GM18951 (cell line): ENCODE data around the gene F5.

Experiments
- POLR2A ChIP-seq: IDR thresholded peaks from 4 replicates; pipeline ENCODE4 v1.6.1; 2011; ENCODE audit warnings: mild to moderate bottlenecking; ENCODE audit not compliant: insufficient read length, insufficient read depth; ENCODE audit errors: extremely low read depth
- in situ Hi-C: fragments of 300-500 bp; cut with MboI; formaldehyde crosslinking; loops from one replicate; pipeline ENCODE4 v1.12.0; 2022; ENCODE audit warnings: low sequenced_read_pairs, mixed read lengths, inconsistent platforms; ENCODE audit not compliant: unreplicated experiment

F5 gene

DNA sequence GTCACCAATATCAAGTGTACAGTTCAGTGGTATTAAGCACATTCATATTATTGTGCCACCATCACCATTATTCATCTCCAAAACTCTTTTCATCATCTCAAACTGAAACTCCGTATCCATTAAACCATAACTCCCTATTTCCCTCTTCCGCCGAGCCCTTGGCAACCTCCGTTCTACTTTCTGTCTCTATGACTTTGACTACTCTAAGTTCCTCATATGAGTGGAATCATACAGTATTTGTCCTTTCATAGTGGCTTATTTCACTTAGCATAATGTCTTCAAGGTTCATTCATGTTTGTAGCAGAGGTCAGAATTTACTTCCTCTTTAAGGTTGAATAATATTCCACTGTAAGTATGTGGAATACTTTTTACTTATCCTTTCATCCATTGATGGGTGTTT lies 21.9 kb upstream of the F5 start:
- in situ Hi-C loops = loop anchor here (10.0 kb wide), 1 partner anchor 97 kb away; no protein-coding TSS in a partner anchor
- no peak for TF ChIP-seq POLR2A

DNA sequence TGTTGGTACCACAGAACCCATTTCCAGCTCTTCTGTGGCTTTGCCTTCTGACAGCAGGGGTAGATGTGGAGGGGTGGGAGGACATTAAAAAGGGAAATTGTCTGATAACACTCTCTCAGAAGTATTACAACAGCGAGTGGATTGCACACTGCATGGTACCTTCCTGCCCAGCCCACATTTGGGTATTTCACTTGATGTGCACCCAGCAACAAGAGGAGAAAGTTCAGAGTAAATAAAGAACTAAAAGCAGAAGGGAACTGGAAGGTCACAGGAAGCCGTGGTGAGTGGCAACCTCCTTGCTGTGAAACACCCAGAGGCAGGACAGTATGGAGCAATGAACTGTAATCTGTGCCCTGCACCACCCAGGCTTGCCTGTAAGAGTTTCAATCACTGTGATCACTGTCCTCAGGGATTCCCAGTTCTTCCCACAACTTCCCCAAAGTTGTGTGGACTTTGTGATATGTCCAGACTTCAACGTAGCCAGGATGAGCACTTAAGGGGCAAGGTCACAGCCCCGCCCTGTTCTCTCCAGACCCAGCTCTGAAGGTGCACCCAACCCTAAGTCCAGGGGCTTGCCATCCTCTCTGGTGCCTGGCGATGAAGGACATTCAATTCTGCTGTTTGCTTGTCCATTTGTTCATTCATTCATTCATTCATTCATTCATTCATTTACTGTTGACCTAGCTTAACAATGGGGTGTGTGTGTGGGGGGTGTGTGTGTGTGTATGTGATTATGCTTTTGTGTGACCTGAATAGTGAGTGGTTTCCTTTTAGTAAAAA lies 18.7 kb upstream of the F5 start:
- in situ Hi-C loops = loop anchor here (10.0 kb wide), 1 partner anchor 100 kb away; no protein-coding TSS in a partner anchor
- TF ChIP-seq POLR2A = no peak

DNA sequence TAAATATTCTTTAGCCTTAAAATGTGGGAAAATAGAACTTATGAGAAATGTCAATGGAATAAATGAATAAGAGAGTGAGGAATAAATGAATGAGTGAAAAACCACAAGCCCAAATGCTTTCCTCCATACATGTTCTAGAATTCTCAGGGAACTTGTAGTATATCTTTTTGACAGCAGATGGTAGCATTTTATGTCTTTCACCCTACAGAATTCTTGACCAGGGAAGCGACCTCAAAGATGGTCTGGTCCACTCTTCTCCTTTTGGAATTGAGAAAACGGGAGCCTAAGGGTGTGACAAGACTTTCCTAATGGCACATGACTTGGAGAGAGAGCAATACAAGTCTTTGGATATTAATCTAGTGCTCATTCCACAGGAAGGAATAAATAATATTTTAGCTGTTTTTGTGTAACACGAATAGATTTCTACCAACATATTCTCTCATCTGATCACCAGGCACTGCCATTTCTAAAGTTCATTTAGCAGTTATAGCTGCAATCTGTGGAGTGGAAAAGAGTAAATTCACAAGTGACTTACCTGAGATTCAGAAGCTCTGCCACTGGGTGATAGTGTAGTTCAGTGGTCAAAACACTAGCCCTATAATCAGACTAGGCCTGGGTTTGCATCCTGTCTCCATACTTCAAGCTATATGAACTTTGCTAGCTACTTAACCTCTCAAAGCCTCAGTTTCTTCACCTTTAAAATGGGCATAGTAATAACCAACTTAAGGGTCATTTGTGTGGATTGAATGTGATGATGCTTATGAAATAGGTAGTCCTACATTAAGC lies 15.0 kb upstream of the F5 start:
- TF ChIP-seq POLR2A = no peak
- in situ Hi-C loops = loop anchor here (10.0 kb wide), 1 partner anchor 104 kb away; no protein-coding TSS in a partner anchor

DNA sequence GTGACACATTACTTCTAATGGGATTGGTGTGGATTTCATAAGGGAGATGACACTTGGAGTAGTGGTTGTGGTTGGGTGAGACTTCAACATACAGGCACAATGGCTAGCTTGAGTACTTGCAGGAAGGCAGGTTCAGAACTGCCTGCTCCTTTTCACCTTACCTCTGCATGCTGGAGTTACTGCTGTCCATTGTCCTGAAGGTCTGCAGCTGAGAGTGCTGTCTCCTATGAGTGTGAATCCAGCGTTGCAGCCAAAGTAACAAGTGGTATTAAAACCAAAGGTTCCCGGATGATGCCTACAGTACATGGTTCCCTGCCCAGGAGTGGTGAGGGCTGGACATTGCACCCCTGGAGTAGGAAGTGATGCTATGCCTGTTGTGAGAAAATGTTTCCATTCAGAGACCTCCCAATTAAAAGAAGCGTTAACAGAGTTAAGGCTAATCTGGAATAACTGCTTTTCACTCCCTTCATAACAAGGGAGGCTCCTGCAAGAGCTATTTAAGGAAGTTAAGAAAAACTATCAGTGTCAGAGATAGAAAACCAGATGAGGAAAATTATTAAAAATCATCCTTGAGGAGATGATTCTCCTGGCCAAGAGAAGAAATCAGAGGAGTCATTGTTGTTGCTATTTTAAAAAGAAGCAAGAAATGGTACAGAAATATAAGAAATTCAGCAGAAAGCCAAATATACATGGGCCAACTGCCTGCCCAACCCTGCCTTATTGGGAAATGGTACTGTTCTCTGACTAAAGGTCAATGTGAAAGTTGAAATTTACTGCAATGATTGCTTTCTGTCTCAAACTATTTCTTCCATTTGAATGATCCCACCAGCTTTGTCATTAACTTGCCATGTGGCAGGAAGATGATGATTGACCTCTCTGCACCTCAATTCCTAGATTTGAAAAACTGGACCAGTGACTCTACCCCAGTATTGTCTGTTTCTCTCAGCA lies 9.8 kb upstream of the F5 start:
- in situ Hi-C loops = loop anchor here (10.0 kb wide), 1 partner anchor 209 kb away; no protein-coding TSS in a partner anchor
- TF ChIP-seq POLR2A = no peak

DNA sequence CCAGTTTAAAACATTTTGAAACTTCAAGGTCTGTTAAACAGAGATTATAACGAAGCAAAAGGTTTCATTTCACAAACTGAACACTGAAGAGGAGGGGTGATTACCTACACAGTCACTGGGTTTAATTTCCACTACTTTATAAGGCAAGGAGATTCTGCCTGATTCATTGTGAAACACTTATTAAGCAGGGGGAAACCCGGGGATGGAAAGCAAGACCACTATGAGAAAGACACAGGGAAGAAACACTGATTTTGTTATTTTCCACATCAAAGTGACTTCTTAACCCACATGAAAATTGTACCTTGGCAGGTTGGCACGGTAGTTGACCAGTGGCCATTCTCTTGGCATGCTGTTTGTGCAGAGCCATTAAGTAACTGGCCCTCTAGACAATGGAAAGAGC lies 8.1 kb upstream of the F5 start:
- no peak for TF ChIP-seq POLR2A
- in situ Hi-C loops = loop anchor here (10.0 kb wide), 1 partner anchor 210 kb away; no protein-coding TSS in a partner anchor

DNA sequence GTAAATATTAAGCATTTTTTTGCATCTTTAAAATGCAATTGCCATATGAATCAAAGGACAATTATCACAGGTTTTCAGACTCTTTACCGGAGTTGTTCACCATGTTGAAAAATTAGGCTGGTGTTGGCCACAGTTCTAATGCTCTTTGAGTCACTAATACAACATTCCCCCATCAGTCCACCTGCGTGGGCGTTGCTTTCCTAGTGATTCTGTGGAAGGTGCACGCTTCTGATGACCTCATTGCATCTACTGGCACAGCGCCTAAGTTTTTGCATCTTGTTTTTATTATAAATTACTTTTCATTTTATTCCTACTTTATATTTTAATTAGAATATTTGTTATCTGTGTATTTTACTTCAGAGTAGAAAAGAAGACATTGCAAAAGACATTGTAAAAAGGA lies 4.7 kb upstream of the F5 start:
- in situ Hi-C loops = loop anchor here (10.0 kb wide), 1 partner anchor 214 kb away; no protein-coding TSS in a partner anchor

DNA sequence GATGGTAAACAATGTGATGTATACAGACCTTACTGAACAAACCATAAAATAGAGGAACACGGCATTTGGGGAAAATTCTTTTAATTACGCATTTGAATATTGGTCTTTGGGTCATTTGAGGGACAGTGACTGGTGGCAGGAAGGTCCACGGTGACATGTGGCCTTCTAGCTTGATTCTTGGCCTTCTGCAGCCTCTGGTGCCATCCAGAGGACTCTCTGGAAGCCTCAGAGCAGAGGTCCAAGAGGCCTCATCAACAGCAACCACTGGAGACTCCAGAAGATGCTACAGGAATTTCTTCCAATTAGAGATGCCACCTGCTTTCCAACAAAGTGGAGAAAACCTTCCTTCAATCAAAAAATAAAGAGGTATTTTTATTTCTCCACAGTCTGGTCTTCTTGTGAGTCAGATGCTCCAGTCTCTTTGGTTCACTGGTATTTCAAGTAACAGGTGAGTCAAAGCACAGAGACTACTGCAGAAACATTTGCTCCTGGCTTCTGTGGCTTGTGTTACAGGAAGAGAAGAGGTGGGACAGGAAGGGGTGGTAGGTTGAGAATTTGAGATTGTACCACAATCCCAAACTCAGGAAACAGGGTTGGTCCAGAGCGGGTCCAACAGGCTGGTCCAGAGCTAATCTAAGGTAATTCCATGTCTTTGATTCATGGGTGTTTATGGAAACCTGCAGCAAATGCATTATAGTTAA lies 2.7 kb upstream of the F5 start:
- in situ Hi-C loops = no loop called here
- TF ChIP-seq POLR2A = no peak

More for the DNA sequence above, 4.7 kb upstream of the F5 start:
- TF ChIP-seq POLR2A = no peak

DNA sequence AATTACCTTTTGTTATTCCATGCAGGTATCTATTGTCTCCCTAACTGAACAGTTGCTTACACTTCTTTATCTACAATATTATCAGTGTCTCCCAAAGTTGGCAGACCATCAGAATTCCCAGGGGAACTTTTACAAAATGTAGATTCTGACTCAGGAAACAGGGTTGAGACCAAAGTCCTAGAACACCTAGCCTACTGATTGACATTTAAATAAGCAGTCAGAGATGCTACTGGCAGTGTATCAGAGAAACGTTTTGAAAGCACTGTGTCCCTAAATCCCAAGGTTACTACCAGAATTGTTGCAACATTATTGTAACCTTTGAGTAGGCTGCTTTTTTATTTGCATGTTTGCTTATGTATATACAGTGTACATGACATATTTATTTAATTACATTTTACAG lies 1.8 kb upstream of the F5 start:
- no peak for TF ChIP-seq POLR2A
- in situ Hi-C loops = no loop called here

DNA sequence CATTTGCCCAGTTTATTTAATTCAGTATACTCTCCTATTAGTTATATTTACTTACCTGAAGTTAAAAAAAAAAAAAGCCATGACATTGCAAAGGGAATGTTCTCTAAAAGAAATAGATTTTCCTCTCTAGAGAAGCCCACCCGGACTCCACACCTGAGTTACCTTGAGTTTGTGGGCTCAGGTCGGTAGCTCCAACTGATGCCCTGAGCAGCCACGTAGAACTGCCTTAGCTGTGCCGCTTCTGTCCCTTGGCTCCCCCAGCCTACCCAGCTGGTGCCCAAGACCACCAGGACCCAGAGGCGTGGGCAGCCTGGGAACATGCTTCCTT lies 250 bp downstream of the F5 start:
- in situ Hi-C loops = no loop called here
- TF ChIP-seq POLR2A = no peak

DNA sequence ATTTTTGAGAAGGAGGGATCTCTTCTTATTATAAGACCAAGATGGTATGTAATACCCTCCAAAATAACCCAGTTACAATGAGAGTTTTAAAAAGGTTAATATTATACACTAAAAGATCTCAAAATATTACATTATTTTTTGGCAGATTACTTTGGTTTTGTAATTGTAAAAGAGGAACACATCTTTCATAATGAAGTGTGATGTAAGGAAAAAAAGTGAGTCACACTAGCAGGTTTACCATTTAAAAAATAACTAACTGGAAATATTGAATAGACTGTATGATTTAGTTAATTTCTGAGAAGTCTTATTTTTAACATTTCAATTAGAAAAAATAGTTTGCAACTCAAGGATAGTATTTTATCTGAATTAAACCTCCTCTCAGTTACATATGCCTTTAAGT lies 1.1 kb downstream of the F5 start:
- TF ChIP-seq POLR2A = no peak
- in situ Hi-C loops = no loop called here

DNA sequence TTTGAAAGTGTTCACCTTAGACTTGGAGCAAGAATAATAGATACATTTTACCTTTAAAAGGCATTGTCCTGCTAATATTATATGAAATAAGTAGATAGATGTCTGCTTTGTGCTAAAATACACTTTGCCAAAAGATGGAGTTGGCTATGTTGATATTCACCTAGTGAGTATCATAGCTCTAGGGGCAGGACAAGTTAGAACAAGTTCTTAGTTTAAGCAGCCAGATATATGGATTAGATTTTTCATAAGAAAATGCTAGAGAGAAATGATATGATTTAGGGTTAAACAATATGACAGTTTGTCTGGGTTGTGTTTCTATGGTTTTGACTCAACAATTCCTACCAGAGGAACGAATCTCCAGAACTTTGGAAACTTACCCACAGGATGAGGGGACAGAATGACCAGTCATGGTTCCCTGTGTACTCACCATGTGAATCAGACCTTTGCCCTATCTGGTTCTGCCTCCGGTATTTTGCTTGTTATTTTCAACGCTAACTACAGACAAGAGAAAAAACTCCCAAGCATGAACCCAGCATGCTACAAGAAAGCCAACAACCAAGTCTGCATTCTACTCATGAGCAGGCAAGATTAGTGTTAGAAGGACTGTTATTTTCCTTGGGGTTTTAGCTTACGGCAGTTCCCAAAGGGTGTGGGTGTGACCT lies 1.7 kb downstream of the F5 start:
- in situ Hi-C loops = no loop called here

More for the DNA sequence above, 1.7 kb downstream of the F5 start:
- TF ChIP-seq POLR2A = no peak
